Measurements from ENCODE around the gene SLC22A23.

- no peak for TF ChIP-seq ZNF274 (IDR thresholded peaks at IDR 0.05; ENCODE audit: low read depth, low read length)
- no peak for TF ChIP-seq YY1 (IDR thresholded peaks at IDR 0.05; ENCODE audit: insufficient read depth, insufficient read length)
Observed at GRCh38 chr6:3329393-3330051, 127.3 kb downstream of the SLC22A23 start.
